ENCODE measurements around the gene DIABLO.
A peak's percentile ranks its signal among the peaks of the same experiment; 100 is the strongest.

Gene DIABLO

DNA sequence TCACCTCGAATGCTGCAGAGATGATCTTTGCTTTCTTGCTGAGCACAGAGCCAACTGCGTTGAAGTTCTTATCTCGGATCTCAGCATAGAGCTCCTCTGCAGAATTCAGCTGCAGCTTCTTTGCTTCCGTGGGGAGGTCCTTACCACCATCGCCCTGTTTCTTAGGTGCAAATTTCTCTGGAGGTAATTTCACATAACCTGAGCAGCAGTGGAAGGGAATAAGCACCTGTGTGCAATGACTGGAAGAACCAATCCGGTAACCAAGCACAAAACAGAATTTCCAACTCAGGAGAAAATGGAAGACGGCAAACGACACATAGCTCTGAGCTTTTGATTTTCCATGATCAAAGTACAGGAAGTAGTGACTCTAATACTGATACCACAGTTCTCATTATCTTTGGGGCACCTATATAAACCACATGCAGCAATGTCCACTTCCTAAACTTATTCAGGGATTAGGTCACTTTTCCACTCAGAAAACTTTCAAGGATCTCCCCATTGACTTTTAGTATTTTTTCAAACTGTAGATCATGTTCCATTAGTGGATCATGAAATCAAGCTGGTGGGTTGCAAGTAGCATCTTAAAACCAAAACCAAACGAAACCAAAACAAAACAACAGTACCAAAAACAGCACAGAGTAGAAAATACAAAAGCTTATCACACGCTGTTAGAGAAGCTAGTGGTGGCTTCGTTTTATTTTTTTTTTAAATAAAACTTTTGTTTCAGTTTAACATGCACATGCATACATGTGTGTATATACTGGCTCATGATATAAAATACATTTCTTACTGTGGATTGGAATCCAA is 18.9 kb upstream of the DIABLO start:
- Histone ChIP-seq H3K27ac (ENCODE audit: low read depth, low read length, severe bottlenecking) (no peak overlapping the region), H3K4me3 (ENCODE audit: extremely low read depth, insufficient read depth, low read length, poor library complexity, severe bottlenecking) (no peak overlapping the region), H3K4me1 (ENCODE audit: control insufficient read depth, insufficient read depth, low read length, poor library complexity, severe bottlenecking) (no peaks in the 10 kb centered on the region), H3K9me3 (ENCODE audit: control insufficient read depth, low read length) (no peaks in the 10 kb centered on the region), H3K36me3 (ENCODE audit: control insufficient read depth, insufficient read depth, low read length) (peaks cover 44% of the 10 kb centered on the region)
- 92 to 95% methylated on average over 5 to 7 of the region's 11 CpGs for WGBS, 2 experiments (ENCODE audit: insufficient coverage in 2 of 2)

DNA sequence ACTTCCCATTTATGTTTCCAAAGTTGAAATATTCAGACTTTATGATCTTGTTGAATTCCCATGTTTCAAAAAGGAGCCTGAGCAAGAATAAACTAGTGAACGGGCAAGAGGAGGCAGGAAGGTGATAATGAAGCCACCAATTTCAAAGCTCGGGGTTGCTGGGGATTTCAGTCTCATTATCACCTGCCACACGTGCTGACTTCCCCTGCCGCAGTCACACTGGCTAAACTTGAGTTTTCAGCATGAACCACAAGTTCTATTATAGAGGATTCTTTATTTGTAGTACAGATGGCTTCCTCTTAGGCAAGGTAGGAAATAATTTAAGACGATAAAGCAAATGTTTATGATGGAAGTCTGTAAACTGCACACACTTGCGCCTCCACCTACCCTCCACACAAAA is 18.1 kb upstream of the DIABLO start:
- 83 to 90% methylated on average over 1 to 4 of the region's 6 CpGs for WGBS, 2 experiments (ENCODE audit: insufficient coverage in 2 of 2)
- H3K9me3 ChIP-seq (ENCODE audit: control insufficient read depth, low read length) = no peaks in the 10 kb centered on the region

DNA sequence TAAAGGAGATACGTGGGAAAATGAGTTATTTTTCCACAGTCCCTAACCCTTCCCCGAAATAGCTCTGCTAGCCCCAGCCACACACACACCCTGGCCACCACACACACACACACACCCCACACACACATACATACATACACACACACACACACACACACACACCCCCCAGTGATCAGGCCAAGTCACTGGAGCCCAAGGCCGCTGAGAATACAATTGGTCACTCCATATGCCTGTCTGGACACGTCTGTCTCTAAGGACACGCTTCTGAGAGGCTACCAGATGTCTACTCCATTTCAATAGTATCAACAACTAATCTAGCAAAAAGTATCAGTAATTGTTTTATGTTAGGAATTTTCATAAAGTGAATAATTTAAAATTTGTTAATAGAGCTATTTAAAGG is 13.0 kb upstream of the DIABLO start:
- WGBS, 2 experiments (ENCODE audit: insufficient coverage in 2 of 2) = 83 to 89% methylated on average over 1 to 2 of the region's 5 CpGs
- H3K4me1 ChIP-seq (ENCODE audit: control insufficient read depth, insufficient read depth, low read length, poor library complexity, severe bottlenecking) = no peaks in the 10 kb centered on the region
- H3K4me3 ChIP-seq (ENCODE audit: extremely low read depth, insufficient read depth, low read length, poor library complexity, severe bottlenecking) = no peak overlapping the region
- no peak overlapping the region for H3K27ac ChIP-seq (ENCODE audit: low read depth, low read length, severe bottlenecking)
- peaks cover 77% of the 10 kb centered on the region for H3K36me3 ChIP-seq (ENCODE audit: control insufficient read depth, insufficient read depth, low read length)
- H3K9me3 ChIP-seq (ENCODE audit: control insufficient read depth, low read length) = no peaks in the 10 kb centered on the region

More for the DNA sequence above, 18.1 kb upstream of the DIABLO start:
- Histone ChIP-seq H3K4me3 (ENCODE audit: extremely low read depth, insufficient read depth, low read length, poor library complexity, severe bottlenecking) (no peak overlapping the region), H3K27ac (ENCODE audit: low read depth, low read length, severe bottlenecking) (no peak overlapping the region), H3K4me1 (ENCODE audit: control insufficient read depth, insufficient read depth, low read length, poor library complexity, severe bottlenecking) (no peaks in the 10 kb centered on the region), H3K36me3 (ENCODE audit: control insufficient read depth, insufficient read depth, low read length) (peaks cover 46% of the 10 kb centered on the region)

DNA sequence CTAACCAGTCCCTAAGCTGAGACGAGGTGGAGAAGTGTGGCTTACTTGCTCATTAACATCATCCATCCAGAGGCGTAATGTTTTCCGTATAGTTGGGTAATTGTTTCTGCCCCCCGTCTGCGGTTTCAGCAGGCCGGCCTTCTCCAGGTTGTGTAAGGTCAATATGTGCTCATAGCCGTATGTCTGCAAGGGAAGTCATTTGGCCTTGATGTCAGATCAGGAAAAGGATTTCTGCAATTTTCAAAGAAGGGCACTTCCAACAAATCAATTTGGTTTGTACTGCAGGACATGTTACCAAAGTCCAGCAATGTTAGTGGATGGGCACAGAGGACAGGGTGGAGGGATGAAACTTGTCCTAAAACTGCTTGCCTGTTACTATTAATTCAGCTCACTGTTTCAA is 9.9 kb upstream of the DIABLO start:
- no peaks in the 10 kb centered on the region for H3K4me1 ChIP-seq (ENCODE audit: control insufficient read depth, insufficient read depth, low read length, poor library complexity, severe bottlenecking)
- H3K36me3 ChIP-seq (ENCODE audit: control insufficient read depth, insufficient read depth, low read length) = peaks cover 80% of the 10 kb centered on the region
- H3K27ac ChIP-seq (ENCODE audit: low read depth, low read length, severe bottlenecking) = no peak overlapping the region
- no peak overlapping the region for H3K4me3 ChIP-seq (ENCODE audit: extremely low read depth, insufficient read depth, low read length, poor library complexity, severe bottlenecking)
- 87 to 89% methylated on average over 5 to 6 of the region's 7 CpGs for WGBS, 2 experiments (ENCODE audit: insufficient coverage in 2 of 2)
- no peaks in the 10 kb centered on the region for H3K9me3 ChIP-seq (ENCODE audit: control insufficient read depth, low read length)

DNA sequence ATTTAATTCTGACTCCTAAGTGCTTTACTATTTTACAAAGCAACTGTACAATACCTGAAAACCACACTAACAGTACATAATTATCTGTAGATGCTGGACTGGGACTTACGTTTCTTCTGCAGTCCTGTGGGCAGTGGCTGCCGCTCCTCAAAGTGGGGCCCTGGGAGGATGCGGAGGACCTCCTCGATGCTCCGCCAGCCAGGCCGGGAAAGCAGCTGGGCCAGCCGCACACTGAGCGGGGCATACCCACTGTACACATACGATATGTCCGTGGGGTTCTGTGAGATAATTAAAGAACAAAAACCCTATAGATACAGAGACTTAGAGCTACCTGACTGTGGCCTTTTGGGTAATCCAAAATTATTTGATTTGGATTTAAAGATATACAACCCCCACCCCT is 6.8 kb upstream of the DIABLO start:
- H3K36me3 ChIP-seq (ENCODE audit: control insufficient read depth, insufficient read depth, low read length) = peaks cover 66% of the 10 kb centered on the region
- H3K27ac ChIP-seq (ENCODE audit: low read depth, low read length, severe bottlenecking) = no peak overlapping the region
- no peak overlapping the region for H3K4me3 ChIP-seq (ENCODE audit: extremely low read depth, insufficient read depth, low read length, poor library complexity, severe bottlenecking)
- H3K4me1 ChIP-seq (ENCODE audit: control insufficient read depth, insufficient read depth, low read length, poor library complexity, severe bottlenecking) = no peaks in the 10 kb centered on the region
- WGBS, 2 experiments (ENCODE audit: insufficient coverage in 2 of 2) = 100% methylated on average over 5 to 6 of the region's 10 CpGs
- H3K9me3 ChIP-seq (ENCODE audit: control insufficient read depth, low read length) = no peaks in the 10 kb centered on the region

DNA sequence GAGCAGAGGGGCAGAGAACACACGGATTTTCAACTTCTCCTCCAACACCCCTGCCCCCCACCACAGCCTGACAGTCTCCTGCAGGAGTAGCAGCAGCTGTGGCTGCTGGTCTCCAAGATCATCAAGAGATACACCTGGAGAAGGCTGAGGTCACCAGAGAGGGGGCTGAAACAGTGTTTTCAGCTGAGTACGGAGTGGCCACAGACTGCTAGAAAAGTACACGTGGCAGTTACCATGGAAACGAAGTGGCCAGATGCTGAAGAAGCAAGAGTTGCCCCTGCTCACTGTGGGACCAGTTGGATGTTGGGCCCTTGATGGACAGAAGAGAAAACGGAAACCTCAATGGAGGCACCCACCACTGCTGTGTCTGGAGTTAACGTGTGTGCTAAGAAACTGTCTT is 4.9 kb upstream of the DIABLO start:
- no peak overlapping the region for H3K4me3 ChIP-seq (ENCODE audit: extremely low read depth, insufficient read depth, low read length, poor library complexity, severe bottlenecking)
- no peaks in the 10 kb centered on the region for H3K9me3 ChIP-seq (ENCODE audit: control insufficient read depth, low read length)
- 73 to 79% methylated on average over 4 to 5 of the region's 6 CpGs for WGBS, 2 experiments (ENCODE audit: insufficient coverage in 2 of 2)
- no peak overlapping the region for H3K27ac ChIP-seq (ENCODE audit: low read depth, low read length, severe bottlenecking)
- H3K36me3 ChIP-seq (ENCODE audit: control insufficient read depth, insufficient read depth, low read length) = peaks cover 57% of the 10 kb centered on the region
- no peaks in the 10 kb centered on the region for H3K4me1 ChIP-seq (ENCODE audit: control insufficient read depth, insufficient read depth, low read length, poor library complexity, severe bottlenecking)

DNA sequence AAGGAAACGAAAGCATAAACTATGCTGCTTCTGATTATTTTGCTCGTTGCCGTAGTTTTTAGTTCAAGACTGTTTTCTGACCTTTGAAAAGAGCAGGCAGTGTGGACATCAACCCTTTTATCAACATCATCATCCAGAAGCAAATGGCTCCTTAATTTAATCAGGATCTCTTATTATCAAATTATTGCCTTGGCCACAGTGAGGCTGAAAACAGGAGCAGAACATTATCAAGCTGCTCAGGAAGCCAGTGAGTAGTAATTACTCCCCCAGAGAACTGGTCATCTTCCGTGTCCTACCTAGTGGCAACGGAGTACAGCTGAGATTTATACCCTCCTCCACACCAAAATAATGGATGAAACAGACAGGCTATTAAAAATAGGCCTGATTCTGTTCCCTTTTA is 2.2 kb upstream of the DIABLO start:
- no peaks in the 10 kb centered on the region for H3K9me3 ChIP-seq (ENCODE audit: control insufficient read depth, low read length)
- H3K4me3 ChIP-seq (ENCODE audit: extremely low read depth, insufficient read depth, low read length, poor library complexity, severe bottlenecking) = no peak overlapping the region
- 98 to 100% methylated on average over 3 to 5 of the region's 5 CpGs for WGBS, 2 experiments (ENCODE audit: insufficient coverage in 2 of 2)
- peaks cover 46% of the 10 kb centered on the region for H3K36me3 ChIP-seq (ENCODE audit: control insufficient read depth, insufficient read depth, low read length)
- no peak overlapping the region for H3K27ac ChIP-seq (ENCODE audit: low read depth, low read length, severe bottlenecking)
- H3K4me1 ChIP-seq (ENCODE audit: control insufficient read depth, insufficient read depth, low read length, poor library complexity, severe bottlenecking) = peaks cover 16% of the 10 kb centered on the region

DNA sequence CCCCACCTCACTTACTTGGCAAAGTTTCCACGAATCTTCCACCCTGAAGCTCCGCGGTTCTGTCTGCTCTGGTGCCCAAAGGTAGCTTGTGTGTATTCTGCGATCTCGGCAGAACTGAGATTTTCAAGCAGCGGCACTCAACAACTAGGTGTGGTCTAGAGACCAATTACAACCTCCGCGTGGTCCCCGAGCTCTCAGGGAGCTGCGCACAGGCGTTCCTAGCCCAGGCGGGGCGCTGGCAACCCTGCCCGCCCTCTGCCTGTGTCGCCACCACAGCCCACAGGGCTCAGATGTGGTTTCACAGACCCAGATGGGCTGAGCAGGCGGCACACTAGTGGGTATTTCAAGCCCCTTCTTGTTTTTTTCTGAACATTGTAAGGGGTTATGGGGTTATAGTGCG is 1.5 kb upstream of the DIABLO start:
- WGBS, 2 experiments (ENCODE audit: insufficient coverage in 2 of 2) = 95 to 96% methylated on average over 12 to 17 of the region's 17 CpGs
- Histone ChIP-seq H3K4me1 (ENCODE audit: control insufficient read depth, insufficient read depth, low read length, poor library complexity, severe bottlenecking) (peaks cover 21% of the 10 kb centered on the region), H3K4me3 (ENCODE audit: extremely low read depth, insufficient read depth, low read length, poor library complexity, severe bottlenecking) (no peak overlapping the region), H3K27ac (ENCODE audit: low read depth, low read length, severe bottlenecking) (no peak overlapping the region), H3K9me3 (ENCODE audit: control insufficient read depth, low read length) (no peaks in the 10 kb centered on the region), H3K36me3 (ENCODE audit: control insufficient read depth, insufficient read depth, low read length) (peaks cover 49% of the 10 kb centered on the region)

DNA sequence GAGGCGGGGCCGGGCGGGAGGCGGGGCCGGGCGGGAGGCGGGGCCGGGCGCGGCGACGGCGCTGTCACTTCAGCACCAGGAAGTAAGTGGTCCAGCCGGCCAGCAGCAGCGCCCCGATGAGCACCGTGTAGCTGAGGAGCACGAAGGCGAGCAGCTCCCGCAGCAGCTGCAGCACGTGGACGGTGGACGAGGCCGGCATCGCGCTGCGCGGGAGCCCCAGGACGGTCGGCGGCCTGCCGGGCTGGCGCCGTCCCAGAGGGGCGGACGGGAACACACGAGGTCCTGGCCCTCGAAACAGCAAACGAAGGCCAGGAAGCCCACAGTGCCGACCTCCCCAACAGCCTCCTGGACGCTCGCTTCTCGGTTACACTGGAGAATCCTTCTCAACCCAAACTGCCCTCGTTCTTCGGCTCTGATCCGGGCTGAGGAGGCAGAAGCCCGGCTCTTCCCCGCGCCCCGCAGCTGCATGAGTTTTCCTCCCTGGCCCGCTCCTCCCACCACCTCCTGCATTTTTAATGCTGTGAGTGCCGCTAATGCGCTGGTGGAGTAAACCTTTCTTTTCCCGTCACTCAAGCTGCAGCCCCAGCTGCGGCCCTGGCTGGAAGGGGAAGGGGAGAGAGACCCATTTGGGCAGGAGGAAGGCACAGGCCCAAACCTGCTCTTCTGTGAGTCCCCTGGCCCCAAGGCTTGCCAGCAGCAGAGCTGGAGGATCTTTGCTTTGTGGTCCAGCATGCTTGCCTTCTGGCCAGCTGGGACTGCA is 694 bp upstream of the DIABLO start:
- WGBS, 2 experiments (ENCODE audit: insufficient coverage in 2 of 2) = 31 to 32% methylated on average over 38 to 41 of the region's 55 CpGs
- H3K4me1 ChIP-seq (ENCODE audit: control insufficient read depth, insufficient read depth, low read length, poor library complexity, severe bottlenecking) = peaks cover 21% of the 10 kb centered on the region
- peaks cover 48% of the 10 kb centered on the region for H3K36me3 ChIP-seq (ENCODE audit: control insufficient read depth, insufficient read depth, low read length)
- peak overlapping the region; percentile 1 for H3K4me3 ChIP-seq (ENCODE audit: extremely low read depth, insufficient read depth, low read length, poor library complexity, severe bottlenecking)
- no peaks in the 10 kb centered on the region for H3K9me3 ChIP-seq (ENCODE audit: control insufficient read depth, low read length)
- no peak overlapping the region for H3K27ac ChIP-seq (ENCODE audit: low read depth, low read length, severe bottlenecking)

DNA sequence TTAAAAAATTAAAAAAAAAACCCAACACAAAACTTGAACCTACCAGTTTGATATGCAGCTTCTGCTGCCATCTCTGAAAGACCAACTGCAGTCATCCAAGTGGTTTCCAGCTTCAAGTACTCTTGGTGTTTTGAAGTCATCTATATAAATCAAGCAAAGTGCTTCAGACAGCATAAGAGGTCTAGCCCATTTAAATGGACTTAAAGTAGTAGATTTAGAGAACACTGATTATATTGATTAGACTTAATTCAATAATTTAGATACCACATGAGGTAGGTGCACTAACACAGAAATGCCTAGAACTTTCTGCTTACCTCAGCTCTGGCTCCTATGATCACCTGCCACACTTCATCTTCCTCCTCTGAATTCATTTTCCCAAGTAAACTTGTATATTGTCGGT is 9.4 kb downstream of the DIABLO start:
- H3K9me3 ChIP-seq (ENCODE audit: control insufficient read depth, low read length) = no peaks in the 10 kb centered on the region
- no CpG with 5 or more reads among the region's 1 CpG for WGBS, 2 experiments (ENCODE audit: insufficient coverage in 2 of 2)
- no peak overlapping the region for H3K4me3 ChIP-seq (ENCODE audit: extremely low read depth, insufficient read depth, low read length, poor library complexity, severe bottlenecking)
- peaks cover 89% of the 10 kb centered on the region for H3K36me3 ChIP-seq (ENCODE audit: control insufficient read depth, insufficient read depth, low read length)
- no peaks in the 10 kb centered on the region for H3K4me1 ChIP-seq (ENCODE audit: control insufficient read depth, insufficient read depth, low read length, poor library complexity, severe bottlenecking)
- H3K27ac ChIP-seq (ENCODE audit: low read depth, low read length, severe bottlenecking) = no peak overlapping the region

DNA sequence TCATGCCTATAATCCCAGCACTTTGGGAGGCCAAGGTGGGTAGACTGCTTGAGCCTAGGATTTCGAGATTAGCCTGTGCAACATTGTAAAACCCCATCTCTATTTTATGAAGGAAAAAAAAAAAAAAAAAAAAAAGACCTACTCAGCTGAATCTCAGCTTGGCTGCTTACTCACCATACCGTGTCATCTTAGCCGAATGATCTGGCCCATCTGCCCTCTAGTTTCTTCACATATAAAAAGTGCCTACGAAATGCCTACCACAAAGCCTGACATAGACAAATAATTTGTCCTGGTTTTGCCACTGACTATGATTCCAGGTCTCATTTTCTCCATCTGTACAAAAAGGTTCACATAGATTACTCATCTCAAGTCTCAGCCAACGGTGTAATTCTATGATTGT is 10.1 kb downstream of the DIABLO start:
- Histone ChIP-seq H3K4me3 (ENCODE audit: extremely low read depth, insufficient read depth, low read length, poor library complexity, severe bottlenecking) (no peak overlapping the region), H3K27ac (ENCODE audit: low read depth, low read length, severe bottlenecking) (no peak overlapping the region), H3K9me3 (ENCODE audit: control insufficient read depth, low read length) (no peaks in the 10 kb centered on the region), H3K4me1 (ENCODE audit: control insufficient read depth, insufficient read depth, low read length, poor library complexity, severe bottlenecking) (no peaks in the 10 kb centered on the region), H3K36me3 (ENCODE audit: control insufficient read depth, insufficient read depth, low read length) (peaks cover 89% of the 10 kb centered on the region)
- 92 to 100% methylated on average over 3 of the region's 5 CpGs for WGBS, 2 experiments (ENCODE audit: insufficient coverage in 2 of 2)

All from mesodermal cell (in vitro differentiated cells).